ENCODE data around the gene BICC1. TPM values are rescaled to one million over a fixed set of nuclear protein-coding genes. Genes with fewer than 3 reads are reported as not detected.

Gene BICC1
- total RNA-seq, 1 donor from 2014 or later: 58.0 TPM

DNA sequence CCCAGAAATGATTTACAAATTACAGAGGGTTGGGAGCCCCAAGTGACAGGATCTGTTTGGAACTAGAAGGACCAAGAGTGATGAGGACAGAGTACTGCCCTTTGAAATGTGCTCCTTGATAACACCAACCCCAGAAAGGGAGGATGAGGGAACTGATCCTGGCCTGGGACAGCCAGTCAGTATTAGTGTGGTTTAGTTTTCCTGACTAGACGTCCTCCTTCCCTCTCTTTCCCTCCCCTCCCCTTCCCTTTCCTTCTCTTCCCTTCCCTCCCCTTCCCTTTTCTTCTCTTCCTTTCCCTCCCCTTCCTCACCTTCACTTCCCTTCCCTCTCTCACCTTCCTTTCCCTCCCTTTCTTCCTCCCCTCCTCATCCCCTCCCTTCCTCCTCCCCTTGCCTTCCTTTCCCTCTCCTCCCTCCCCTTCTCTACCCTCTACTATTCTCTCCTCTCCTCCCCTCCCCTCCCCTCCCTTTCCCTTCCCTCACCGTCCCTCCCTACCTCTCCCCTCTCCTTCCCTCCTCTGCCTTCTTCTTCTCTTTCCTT is 31.0 kb upstream of the BICC1 start:
- Histone ChIP-seq H3K36me3 (ENCODE audit: control insufficient read depth, insufficient read depth, low read length) (no peaks in the 10 kb centered on the region), H3K4me3 (ENCODE audit: low read depth, low read length) (no peak overlapping the region), H3K27me3 (ENCODE audit: control insufficient read depth, insufficient read depth, low read length) (no peaks in the 10 kb centered on the region)
- DNase-seq (ENCODE audit: low read depth): no peak
- TF ChIP-seq, protein P1, sequence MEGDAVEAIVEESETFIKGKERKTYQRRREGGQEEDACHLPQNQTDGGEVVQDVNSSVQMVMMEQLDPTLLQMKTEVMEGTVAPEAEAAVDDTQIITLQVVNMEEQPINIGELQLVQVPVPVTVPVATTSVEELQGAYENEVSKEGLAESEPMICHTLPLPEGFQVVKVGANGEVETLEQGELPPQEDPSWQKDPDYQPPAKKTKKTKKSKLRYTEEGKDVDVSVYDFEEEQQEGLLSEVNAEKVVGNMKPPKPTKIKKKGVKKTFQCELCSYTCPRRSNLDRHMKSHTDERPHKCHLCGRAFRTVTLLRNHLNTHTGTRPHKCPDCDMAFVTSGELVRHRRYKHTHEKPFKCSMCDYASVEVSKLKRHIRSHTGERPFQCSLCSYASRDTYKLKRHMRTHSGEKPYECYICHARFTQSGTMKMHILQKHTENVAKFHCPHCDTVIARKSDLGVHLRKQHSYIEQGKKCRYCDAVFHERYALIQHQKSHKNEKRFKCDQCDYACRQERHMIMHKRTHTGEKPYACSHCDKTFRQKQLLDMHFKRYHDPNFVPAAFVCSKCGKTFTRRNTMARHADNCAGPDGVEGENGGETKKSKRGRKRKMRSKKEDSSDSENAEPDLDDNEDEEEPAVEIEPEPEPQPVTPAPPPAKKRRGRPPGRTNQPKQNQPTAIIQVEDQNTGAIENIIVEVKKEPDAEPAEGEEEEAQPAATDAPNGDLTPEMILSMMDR (IDR thresholded peaks at IDR 0.05; ENCODE audit: insufficient read depth, low read length, poor library complexity, severe bottlenecking): no peak

GRCh38 chr10:58486821-58487220 is 25.9 kb upstream of the BICC1 start:
- TF ChIP-seq, protein P1 (IDR thresholded peaks at IDR 0.05; ENCODE audit: insufficient read depth, low read length, poor library complexity, severe bottlenecking): no peak
- no peaks in the 10 kb centered on the region for H3K36me3 ChIP-seq (ENCODE audit: control insufficient read depth, insufficient read depth, low read length)
- DNase-seq (ENCODE audit: low read depth): no peak
- H3K27me3 ChIP-seq (ENCODE audit: control insufficient read depth, insufficient read depth, low read length): no peaks in the 10 kb centered on the region
- no peak overlapping the region for H3K4me3 ChIP-seq (ENCODE audit: low read depth, low read length)

DNA sequence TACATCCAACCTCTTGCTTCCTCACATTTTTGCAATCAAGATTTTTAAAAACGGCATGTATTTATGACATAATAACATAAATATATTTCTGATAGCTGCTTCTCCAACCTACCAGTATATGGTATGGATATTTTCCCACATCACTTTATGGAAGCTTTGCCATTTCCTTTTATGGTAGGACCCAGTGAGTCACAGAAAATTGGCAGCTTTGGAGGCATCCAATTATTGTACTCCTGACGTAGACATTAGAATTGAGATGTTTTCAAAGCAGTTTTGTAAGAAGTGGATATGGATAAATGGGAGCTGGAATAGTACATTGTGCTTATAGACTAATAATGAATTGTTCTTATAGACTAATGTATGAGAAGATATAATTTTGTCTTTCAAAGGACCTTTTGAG is 23.8 kb upstream of the BICC1 start:
- TF ChIP-seq, protein P1 (IDR thresholded peaks at IDR 0.05; ENCODE audit: insufficient read depth, low read length, poor library complexity, severe bottlenecking): no peak
- DNase-seq (ENCODE audit: low read depth): no peak
- Histone ChIP-seq H3K27me3 (ENCODE audit: control insufficient read depth, insufficient read depth, low read length) (no peaks in the 10 kb centered on the region), H3K4me3 (ENCODE audit: low read depth, low read length) (no peak overlapping the region), H3K36me3 (ENCODE audit: control insufficient read depth, insufficient read depth, low read length) (no peaks in the 10 kb centered on the region)

- no peak overlapping the region for H3K4me3 ChIP-seq (ENCODE audit: low read depth, low read length)
- no peak for DNase-seq (ENCODE audit: low read depth)
Observed at GRCh38 chr10:58502956-58503355, 9.7 kb upstream of the BICC1 start.

GRCh38 chr10:58508316-58508715 is 4.4 kb upstream of the BICC1 start:
- Histone ChIP-seq H3K36me3 (ENCODE audit: control insufficient read depth, insufficient read depth, low read length) (no peaks in the 10 kb centered on the region), H3K27me3 (ENCODE audit: control insufficient read depth, insufficient read depth, low read length) (no peaks in the 10 kb centered on the region), H3K4me3 (ENCODE audit: low read depth, low read length) (no peak overlapping the region)
- DNase-seq (ENCODE audit: low read depth): no peak
- TF ChIP-seq, protein P1 (IDR thresholded peaks at IDR 0.05; ENCODE audit: insufficient read depth, low read length, poor library complexity, severe bottlenecking): no peak

More at GRCh38 chr10:58502956-58503355, 9.7 kb upstream of the BICC1 start:
- Histone ChIP-seq H3K27me3 (ENCODE audit: control insufficient read depth, insufficient read depth, low read length) (no peaks in the 10 kb centered on the region), H3K36me3 (ENCODE audit: control insufficient read depth, insufficient read depth, low read length) (no peaks in the 10 kb centered on the region)
- TF ChIP-seq, protein P1 (IDR thresholded peaks at IDR 0.05; ENCODE audit: insufficient read depth, low read length, poor library complexity, severe bottlenecking): no peak

Data from kidney epithelial cell (primary cell).